A549 (cell line): ENCODE results near the gene ITPR3.

Experiments used
- HDAC2 ChIP-seq: fragments of 200-600 bp; sonication (generic); IDR thresholded peaks from 2 replicates; pipeline ENCODE4 v1.6.1; 2016
- KDM5A ChIP-seq: fragments of 200-600 bp; sonication (generic); IDR thresholded peaks from 2 replicates; pipeline ENCODE4 v1.6.1; 2016; ENCODE audit warnings: antibody characterized with exemption, mild to moderate bottlenecking
- TF ChIP-seq, protein P1 (sequence below): fragments of 250-450 bp; sonication (Bioruptor Pico); IDR thresholded peaks from 2 replicates; pipeline ENCODE4 v1.5.0; 2021; ENCODE audit warnings: mild to moderate bottlenecking, moderate library complexity, borderline replicate concordance
- TF ChIP-seq, protein P2 (sequence below): fragments of >200 bp; sonication (Bioruptor Twin); formaldehyde crosslinking; IDR thresholded peaks from 3 replicates; pipeline ENCODE4 v1.5.1; 2016
- TF ChIP-seq, protein P3 (sequence below): IDR thresholded peaks from 2 replicates; pipeline ENCODE4 v1.6.1; 2012; ENCODE audit warnings: low read depth, borderline replicate concordance

- TF ChIP-seq, protein P1, sequence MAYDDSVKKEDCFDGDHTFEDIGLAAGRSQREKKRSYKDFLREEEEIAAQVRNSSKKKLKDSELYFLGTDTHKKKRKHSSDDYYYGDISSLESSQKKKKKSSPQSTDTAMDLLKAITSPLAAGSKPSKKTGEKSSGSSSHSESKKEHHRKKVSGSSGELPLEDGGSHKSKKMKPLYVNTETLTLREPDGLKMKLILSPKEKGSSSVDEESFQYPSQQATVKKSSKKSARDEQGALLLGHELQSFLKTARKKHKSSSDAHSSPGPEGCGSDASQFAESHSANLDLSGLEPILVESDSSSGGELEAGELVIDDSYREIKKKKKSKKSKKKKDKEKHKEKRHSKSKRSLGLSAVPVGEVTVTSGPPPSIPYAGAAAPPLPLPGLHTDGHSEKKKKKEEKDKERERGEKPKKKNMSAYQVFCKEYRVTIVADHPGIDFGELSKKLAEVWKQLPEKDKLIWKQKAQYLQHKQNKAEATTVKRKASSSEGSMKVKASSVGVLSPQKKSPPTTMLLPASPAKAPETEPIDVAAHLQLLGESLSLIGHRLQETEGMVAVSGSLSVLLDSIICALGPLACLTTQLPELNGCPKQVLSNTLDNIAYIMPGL (CRISPR knock-in tag) = no peak
- TF ChIP-seq, protein P2, sequence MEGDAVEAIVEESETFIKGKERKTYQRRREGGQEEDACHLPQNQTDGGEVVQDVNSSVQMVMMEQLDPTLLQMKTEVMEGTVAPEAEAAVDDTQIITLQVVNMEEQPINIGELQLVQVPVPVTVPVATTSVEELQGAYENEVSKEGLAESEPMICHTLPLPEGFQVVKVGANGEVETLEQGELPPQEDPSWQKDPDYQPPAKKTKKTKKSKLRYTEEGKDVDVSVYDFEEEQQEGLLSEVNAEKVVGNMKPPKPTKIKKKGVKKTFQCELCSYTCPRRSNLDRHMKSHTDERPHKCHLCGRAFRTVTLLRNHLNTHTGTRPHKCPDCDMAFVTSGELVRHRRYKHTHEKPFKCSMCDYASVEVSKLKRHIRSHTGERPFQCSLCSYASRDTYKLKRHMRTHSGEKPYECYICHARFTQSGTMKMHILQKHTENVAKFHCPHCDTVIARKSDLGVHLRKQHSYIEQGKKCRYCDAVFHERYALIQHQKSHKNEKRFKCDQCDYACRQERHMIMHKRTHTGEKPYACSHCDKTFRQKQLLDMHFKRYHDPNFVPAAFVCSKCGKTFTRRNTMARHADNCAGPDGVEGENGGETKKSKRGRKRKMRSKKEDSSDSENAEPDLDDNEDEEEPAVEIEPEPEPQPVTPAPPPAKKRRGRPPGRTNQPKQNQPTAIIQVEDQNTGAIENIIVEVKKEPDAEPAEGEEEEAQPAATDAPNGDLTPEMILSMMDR = no peak
- TF ChIP-seq KDM5A (no peak), HDAC2 (no peak)
- TF ChIP-seq, protein P3, sequence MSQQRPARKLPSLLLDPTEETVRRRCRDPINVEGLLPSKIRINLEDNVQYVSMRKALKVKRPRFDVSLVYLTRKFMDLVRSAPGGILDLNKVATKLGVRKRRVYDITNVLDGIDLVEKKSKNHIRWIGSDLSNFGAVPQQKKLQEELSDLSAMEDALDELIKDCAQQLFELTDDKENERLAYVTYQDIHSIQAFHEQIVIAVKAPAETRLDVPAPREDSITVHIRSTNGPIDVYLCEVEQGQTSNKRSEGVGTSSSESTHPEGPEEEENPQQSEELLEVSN = no peak
Observed at GRCh38 chr6:33705268-33705885, 84.3 kb downstream of the ITPR3 start.
